A204.1 (cell line): ENCODE measurements around the gene RAD1.
A peak's percentile ranks its signal among the peaks of the same experiment; 100 is the strongest.

Source experiments
- FAIRE-seq: peaks from 2 replicates; lab custom pipeline; 2012; peaks lifted over from hg19 to GRCh38; lab: Jason Lieb, UNC

The RAD1 gene

DNA sequence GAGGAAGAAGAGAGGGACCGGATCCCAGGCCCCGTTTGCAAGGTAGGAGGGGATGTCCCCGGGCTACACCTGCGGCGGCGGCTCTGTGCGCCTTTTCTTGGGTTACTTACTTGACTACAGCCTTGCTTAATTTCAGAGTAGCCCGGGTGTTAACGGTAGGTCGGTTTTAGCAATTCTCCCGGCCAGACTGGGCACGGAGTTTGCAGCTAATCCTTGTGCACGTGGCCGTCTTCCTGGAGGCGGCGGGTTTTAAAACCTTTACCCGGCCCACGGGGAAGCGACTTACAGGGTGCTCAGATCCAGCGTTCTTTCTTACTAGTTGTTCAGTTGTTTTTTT, 520 bp upstream of the RAD1 start:
- FAIRE-seq: no peak

GRCh38 chr5:34914671-34915138, 599 bp downstream of the RAD1 start:
- FAIRE-seq: no peak

- FAIRE-seq: no peak
Observed at GRCh38 chr5:34913072-34913471, 2.2 kb downstream of the RAD1 start.

- peak; percentile 90 for FAIRE-seq
Observed at GRCh38 chr5:34905564-34905963, 9.7 kb downstream of the RAD1 start.

- FAIRE-seq: no peak
Observed at GRCh38 chr5:34903260-34903659, 12.0 kb downstream of the RAD1 start.

GRCh38 chr5:34900652-34901051, 14.7 kb downstream of the RAD1 start:
- FAIRE-seq: no peak

GRCh38 chr5:34899066-34899465, 16.2 kb downstream of the RAD1 start:
- FAIRE-seq: no peak

DNA sequence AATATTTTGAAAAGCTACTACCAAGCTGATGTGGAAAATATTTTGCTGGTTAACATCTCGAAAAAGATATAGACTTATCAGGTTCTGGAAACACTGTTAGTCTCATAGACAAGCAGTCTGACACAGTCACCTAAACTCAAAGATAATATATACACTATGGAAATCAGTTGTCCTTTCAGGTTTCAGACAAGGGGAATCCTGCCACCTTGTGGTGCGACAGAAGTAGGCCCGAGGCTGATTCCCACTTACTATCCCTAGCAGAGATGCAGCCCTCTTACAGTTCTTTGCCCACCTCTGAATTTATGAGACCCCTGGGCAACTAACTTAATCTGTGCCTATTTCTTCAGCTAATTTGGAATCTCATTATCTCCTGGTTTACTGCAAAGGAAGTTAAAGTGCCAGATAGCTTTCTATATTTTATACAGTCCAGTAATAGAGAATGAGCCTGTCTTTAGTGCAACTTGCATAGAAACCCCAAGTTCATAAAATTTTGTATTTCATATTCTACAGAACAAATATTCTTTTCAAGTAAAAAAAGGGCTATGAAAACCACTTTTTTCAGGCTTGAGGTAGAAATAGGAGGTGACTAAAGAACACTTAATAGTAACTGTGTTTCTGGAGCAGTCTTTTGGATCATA, 16.9 kb downstream of the RAD1 start:
- peak; percentile 90 for FAIRE-seq

GRCh38 chr5:34897646-34898045, 17.7 kb downstream of the RAD1 start:
- no peak for FAIRE-seq

- FAIRE-seq: no peak
Observed at GRCh38 chr5:34895641-34896419, 19.5 kb downstream of the RAD1 start.

GRCh38 chr5:34894716-34895115, 20.6 kb downstream of the RAD1 start:
- FAIRE-seq: no peak

- no peak for FAIRE-seq
Observed at GRCh38 chr5:34892414-34892813, 22.9 kb downstream of the RAD1 start.

DNA sequence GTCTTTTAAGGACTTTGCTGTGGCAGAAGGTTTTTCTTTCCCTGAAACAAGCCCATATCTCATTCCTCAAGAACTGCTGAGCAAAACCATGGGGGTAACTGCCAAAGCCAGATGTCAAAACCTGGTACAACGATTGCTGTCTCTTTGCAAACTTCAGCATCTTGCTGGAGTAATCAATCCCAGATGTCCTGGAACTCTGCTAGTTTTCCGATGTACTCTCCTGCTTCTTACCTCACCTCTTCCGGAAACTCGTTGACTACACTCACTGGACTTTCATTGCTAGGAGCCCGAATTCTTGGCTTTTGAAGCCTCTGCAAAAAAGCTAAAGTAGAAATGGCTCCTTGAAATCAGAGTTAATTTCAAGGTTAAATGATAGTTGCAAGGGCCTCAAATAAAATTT, 23.3 kb downstream of the RAD1 start:
- no peak for FAIRE-seq

DNA sequence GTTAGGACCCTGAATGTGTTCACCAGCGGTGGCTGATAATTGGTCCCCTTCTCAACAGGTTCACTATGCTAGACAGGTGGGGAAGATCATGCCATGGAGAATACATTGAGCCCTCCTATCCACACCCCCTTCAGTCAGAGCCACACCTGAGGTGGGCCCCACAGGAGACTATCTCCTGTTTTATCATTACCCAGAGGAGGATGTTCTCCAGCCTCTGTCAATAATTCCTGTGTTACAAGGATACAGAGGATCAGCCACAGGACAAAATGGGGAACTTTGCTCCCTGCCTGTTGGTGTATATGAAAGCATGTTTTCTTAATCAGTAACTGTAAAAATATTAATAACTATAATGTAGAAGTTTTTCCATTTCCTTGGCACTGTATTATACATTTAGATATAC, 25.9 kb downstream of the RAD1 start:
- no peak for FAIRE-seq

GRCh38 chr5:34886392-34887119, 28.7 kb downstream of the RAD1 start:
- no peak for FAIRE-seq

- FAIRE-seq: no peak
Observed at GRCh38 chr5:34881246-34881645, 34.1 kb downstream of the RAD1 start.

- FAIRE-seq: no peak
Observed at GRCh38 chr5:34876275-34876674, 39.0 kb downstream of the RAD1 start.

DNA sequence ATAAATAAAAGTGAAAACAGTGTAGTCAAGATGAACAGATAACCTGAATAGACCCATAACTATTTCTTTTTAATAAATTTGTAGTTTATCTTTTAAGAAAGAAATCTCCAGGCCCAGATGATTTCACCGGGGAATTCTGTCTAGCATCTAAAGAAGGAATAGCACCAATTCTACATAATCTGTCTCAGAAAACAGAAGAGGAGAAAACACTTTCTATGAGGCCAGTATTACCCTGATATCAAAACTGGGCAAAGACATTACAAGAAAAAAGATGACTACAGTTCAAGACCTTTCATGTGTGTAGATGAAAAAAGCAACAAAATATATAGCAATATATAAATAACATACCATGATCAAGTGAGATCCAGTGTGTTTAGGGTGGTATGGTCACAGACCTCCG, 44.9 kb downstream of the RAD1 start:
- FAIRE-seq: no peak

- no peak for FAIRE-seq
Observed at GRCh38 chr5:34869256-34869655, 46.0 kb downstream of the RAD1 start.

DNA sequence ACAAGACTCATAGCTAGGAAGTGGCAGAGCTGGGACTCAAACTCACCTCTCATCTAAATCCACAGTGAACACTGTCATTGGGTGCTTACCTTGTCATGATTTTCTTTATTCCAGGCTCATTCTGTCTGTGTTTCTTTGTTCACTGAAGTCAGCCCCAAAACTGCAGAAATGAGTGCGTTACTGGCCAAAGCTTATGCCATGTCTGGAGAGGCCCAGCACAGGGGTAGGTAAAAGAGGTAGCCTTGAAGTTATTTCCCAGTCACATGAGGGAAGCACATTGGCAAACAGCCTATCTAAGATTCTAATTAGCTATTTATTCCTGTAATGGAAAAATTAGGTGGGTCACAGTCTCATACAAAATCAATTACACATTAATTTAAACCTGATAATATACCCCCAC, 46.5 kb downstream of the RAD1 start:
- no peak for FAIRE-seq

DNA sequence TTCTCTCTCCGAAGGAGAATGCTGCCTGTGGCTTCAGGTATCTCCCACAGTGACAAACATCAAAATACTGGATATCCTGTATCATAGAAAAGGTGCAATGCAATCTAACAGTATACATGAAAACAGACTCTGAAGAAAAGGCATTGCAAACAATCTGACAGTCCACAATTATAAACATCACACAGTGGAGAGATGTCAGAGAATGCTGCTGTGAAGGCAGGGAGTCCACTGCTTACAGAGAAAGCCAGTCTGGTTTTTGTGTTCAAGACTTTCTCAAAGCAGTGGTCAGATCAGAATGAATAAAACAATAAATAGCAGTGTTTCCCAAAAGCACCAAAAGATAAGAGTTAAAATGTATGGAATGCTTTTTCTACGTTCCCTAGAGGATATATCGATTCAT, 47.6 kb downstream of the RAD1 start:
- no peak for FAIRE-seq

- no peak for FAIRE-seq
Observed at GRCh38 chr5:34866989-34867471, 48.3 kb downstream of the RAD1 start.

GRCh38 chr5:34865091-34865490, 50.2 kb downstream of the RAD1 start:
- FAIRE-seq: no peak
